OCI-LY3 (cell line): ENCODE results near the gene DNM3.

Experiments used
- CTCF ChIP-seq: fragments of 200-600, 300-600 bp; sonication (generic); IDR thresholded peaks from 2 replicates; pipeline ENCODE4 v1.5.1; 2014; ENCODE audit warnings: antibody characterized with exemption, low read length, low read depth
- EZH2phosphoT487 ChIP-seq: fragments of 200-600 bp; shearing (Covaris generic); IDR thresholded peaks from 2 replicates; pipeline ENCODE4 v1.6.1; 2018; ENCODE audit warnings: antibody characterized with exemption, mixed run types, low read depth

GRCh38 chr1:172356620-172357019, 515.3 kb downstream of the DNM3 start:
- TF ChIP-seq CTCF = no peak
- TF ChIP-seq EZH2phosphoT487 = no peak
